B cell (primary cell): ENCODE results near the gene CDH13. TPM values are rescaled to one million over a fixed set of nuclear protein-coding genes. Genes with fewer than 3 reads are reported as not detected.

Source experiments
- ATAC-seq: fragments of 200-7000 bp; cut with Tn5 transposase; one replicate; pipeline ENCODE4 v1.10.0; 2021; ENCODE audit warnings: low read depth, mild to moderate bottlenecking, moderate number of reproducible peaks, moderate library complexity
- CTCF ChIA-PET: fragments of 350-600 bp; sonication (Branson Sonifier 250); formaldehyde crosslinking; loops from one replicate; lab custom pipeline; 2021; ENCODE audit warnings: antibody characterized with exemption, inconsistent platforms; lab: Charles Lee
- POLR2A ChIA-PET: fragments of 350-600 bp; sonication (Branson Sonifier 250); formaldehyde crosslinking; loops from one replicate; lab custom pipeline; 2021; ENCODE audit warnings: antibody characterized with exemption; lab: Charles Lee
- DNase-seq: peaks from one replicate; pipeline ENCODE4 v3.0.0; 2013
- H2AFZ ChIP-seq: 2 replicates; pipeline ENCODE4 v1.6.1; 2012; ENCODE audit warnings: mild to moderate bottlenecking, low read depth, low read length; ENCODE audit not compliant: insufficient read depth, poor library complexity, severe bottlenecking
- H3K27ac ChIP-seq, 2 donors: 1 replicate in 1 of 2; 2 replicates in 1 of 2; pipeline ENCODE4 v1.5.1; 2012 to 2013; ENCODE audit warnings: low read length in 2 of 2, mild to moderate bottlenecking in 2 of 2, moderate library complexity in 1 of 2
- H3K27me3 ChIP-seq, 4 experiments: fragments of 200-600 bp in 1 of 4; sonication (generic) in 1 of 4; replicated peaks in 1 of 4; 1 replicate in 2 of 4; 2 replicates in 2 of 4; pipeline versions ENCODE4 v1.6.1 to v1.7.0; 2013 to 2016; ENCODE audit warnings: low read length in 3 of 4, mild to moderate bottlenecking in 2 of 4, mixed read lengths in 1 of 4, moderate library complexity in 1 of 4; ENCODE audit not compliant: insufficient read depth in 4 of 4, control insufficient read depth in 3 of 4; ENCODE audit errors: control extremely low read depth in 1 of 4
- H3K36me3 ChIP-seq, 2 experiments: replicated peaks in 1 of 2; 1 replicate in 1 of 2; 2 replicates in 1 of 2; pipeline versions ENCODE4 v1.6.1 to v1.7.1; 2013; ENCODE audit warnings: low read length in 1 of 2; ENCODE audit not compliant: insufficient read depth in 2 of 2, control insufficient read depth in 1 of 2; ENCODE audit errors: control extremely low read depth in 1 of 2, extremely low read depth in 1 of 2
- H3K4me1 ChIP-seq, 2 donors: fragments of 200-600 bp in 1 of 2; sonication (generic) in 1 of 2; 1 replicate in 1 of 2; 2 replicates in 1 of 2; pipeline versions ENCODE4 v1.5.1 to v1.6.1; 2013 to 2017; ENCODE audit warnings: low read length in 2 of 2; ENCODE audit not compliant: control insufficient read depth in 2 of 2, insufficient read depth in 2 of 2
- H3K4me2 ChIP-seq: replicated peaks from 2 replicates; pipeline ENCODE3; 2012; ENCODE audit warnings: mild to moderate bottlenecking, low read depth, low read length; ENCODE audit not compliant: poor library complexity, severe bottlenecking
- H3K4me3 ChIP-seq, 5 experiments: fragments of 200-600 bp in 1 of 5; sonication (generic) in 1 of 5; 1 replicate in 3 of 5; 2 replicates in 2 of 5; pipeline versions ENCODE4 v1.5.1 to v1.7.0; 2011 to 2016; ENCODE audit warnings: low read length in 4 of 5, mild to moderate bottlenecking in 4 of 5, low read depth in 2 of 5, control low read depth in 1 of 5, moderate library complexity in 1 of 5; ENCODE audit not compliant: insufficient read depth in 1 of 5; ENCODE audit errors: control extremely low read depth in 1 of 5, extremely low read depth in 1 of 5
- H3K79me2 ChIP-seq: fragments of 200-600 bp; sonication (generic); one replicate; pipeline ENCODE4 v1.6.0; 2016; ENCODE audit warnings: low read length; ENCODE audit not compliant: control insufficient read depth, insufficient read depth
- H3K9ac ChIP-seq: fragments of 200-600 bp; sonication (generic); 2 replicates; pipeline ENCODE4 v1.6.1; 2017; ENCODE audit warnings: mild to moderate bottlenecking, low read length, moderate library complexity
- H3K9me3 ChIP-seq, 3 donors: one replicate each; pipeline versions ENCODE4 v1.6.1 to v1.7.1; 2013; ENCODE audit warnings: low read length in 2 of 3; ENCODE audit not compliant: control insufficient read depth in 2 of 3, insufficient read depth in 1 of 3; ENCODE audit errors: control extremely low read depth in 1 of 3
- H4K20me1 ChIP-seq: 2 replicates; pipeline ENCODE4 v1.6.0; 2012; ENCODE audit warnings: mild to moderate bottlenecking, low read length; ENCODE audit not compliant: insufficient read depth, control insufficient read depth, poor library complexity, severe bottlenecking
- H3K27ac Mint-ChIP-seq: one replicate; pipeline ENCODE4 v1.8.0; 2021; ENCODE audit warnings: mixed read lengths
- H3K27me3 Mint-ChIP-seq: one replicate; pipeline ENCODE4 v1.8.0; 2021; ENCODE audit warnings: mixed read lengths
- H3K4me1 Mint-ChIP-seq: one replicate; pipeline ENCODE4 v1.8.0; 2021; ENCODE audit warnings: mixed read lengths
- H3K4me3 Mint-ChIP-seq: one replicate; pipeline ENCODE4 v1.8.0; 2021; ENCODE audit warnings: mixed read lengths
- H3K9me3 Mint-ChIP-seq: one replicate; pipeline ENCODE4 v1.8.0; 2022; ENCODE audit warnings: mixed read lengths; ENCODE audit not compliant: insufficient read depth
- EZH2 ChIP-seq: IDR thresholded peaks from 2 replicates; pipeline ENCODE4 v1.6.1; 2012; ENCODE audit warnings: borderline replicate concordance, low read depth, mild to moderate bottlenecking, moderate library complexity, low read length; ENCODE audit not compliant: insufficient read depth, poor library complexity, severe bottlenecking
- WGBS: methylation state at CpG from one replicate; pipeline ENCODE4 v1.1.5; 2013; ENCODE audit warnings: missing lambda C conversion rate; ENCODE audit not compliant: insufficient coverage; 5-methylcytosine and 5-hydroxymethylcytosine counted together
- intact Hi-C: fragments of 100-400 bp; cut with micrococcal nuclease; formaldehyde crosslinking; loops from one replicate; pipeline ENCODE4 v1.10.0; 2022
- polyA plus RNA-seq: library from polyadenylated mRNA; depleted of rRNA; stranded (reverse); fragments of >200 nt; gene quantifications from 2 replicates; pipeline ENCODE4 v1.2.3, GENCODE V29; 2012
- total RNA-seq, 2 donors: library from RNA; stranded (reverse); fragments of 120-200 nt in 1 of 2; gene quantifications; 1 replicate in 1 of 2; 2 replicates in 1 of 2; pipeline versions ENCODE4 v1.2.3 to v1.2.4, GENCODE V29; 2013 to 2022
- TF ChIP-seq, protein P1 (sequence below): fragments of 200-600 bp; IDR thresholded peaks from one replicate; pipeline ENCODE4 v1.8.0; 2022; ENCODE audit warnings: antibody characterized with exemption, mild to moderate bottlenecking

Gene CDH13
- total and polyA plus RNA-seq, 2 donors (not counting 1 experiment from before 2014, with no cell fraction given), result not detected

DNA sequence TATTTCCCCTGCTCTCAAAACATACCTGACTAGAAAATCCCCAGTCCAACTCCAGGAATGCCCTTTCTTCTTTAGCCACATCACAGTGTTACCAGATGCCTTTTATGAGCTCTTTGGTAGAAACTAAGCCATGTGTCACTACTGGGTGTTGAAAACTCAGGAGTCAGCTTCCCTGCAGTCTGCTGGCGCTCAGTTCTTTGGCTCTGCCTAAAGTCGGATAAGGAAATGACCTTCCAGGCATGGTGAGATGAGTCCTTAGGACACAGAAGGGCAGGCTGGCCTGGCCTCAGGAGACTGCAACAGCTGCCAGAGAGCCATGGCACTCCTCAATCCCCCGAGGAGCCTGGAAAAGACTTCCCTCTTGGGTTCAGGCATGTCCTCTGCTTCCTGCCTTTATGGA lies 89.1 kb downstream of the CDH13 start:
- no peak overlapping the region for H3K9ac ChIP-seq
- 76% methylated on average over 3 of the region's 3 CpGs for WGBS
- no peak overlapping the region for H3K4me2 ChIP-seq
- no peak overlapping the region for H2AFZ ChIP-seq
- Mint-ChIP-seq H3K9me3 (no peaks in the 10 kb centered on the region), H3K27ac (no peak overlapping the region), H3K4me3 (no peak overlapping the region), H3K27me3 (peaks cover 5% of the 10 kb centered on the region), H3K4me1 (no peaks in the 10 kb centered on the region)
- H3K4me1 ChIP-seq, result no peaks in the 10 kb centered on the region
- H3K9me3 ChIP-seq, result no peaks in the 10 kb centered on the region
- H3K27ac ChIP-seq, result no peak overlapping the region
- intact Hi-C loops, result no loop called here
- CTCF ChIA-PET, result no interaction called here
- H3K79me2 ChIP-seq, result no peaks in the 10 kb centered on the region
- no peak overlapping the region for H3K4me3 ChIP-seq
- POLR2A ChIA-PET, result no interaction called here
- no peaks in the 10 kb centered on the region for H3K36me3 ChIP-seq
- no peak for ATAC-seq
- H3K27me3 ChIP-seq, result no peaks in the 10 kb centered on the region
- DNase-seq, result no peak
- TF ChIP-seq, protein P1, sequence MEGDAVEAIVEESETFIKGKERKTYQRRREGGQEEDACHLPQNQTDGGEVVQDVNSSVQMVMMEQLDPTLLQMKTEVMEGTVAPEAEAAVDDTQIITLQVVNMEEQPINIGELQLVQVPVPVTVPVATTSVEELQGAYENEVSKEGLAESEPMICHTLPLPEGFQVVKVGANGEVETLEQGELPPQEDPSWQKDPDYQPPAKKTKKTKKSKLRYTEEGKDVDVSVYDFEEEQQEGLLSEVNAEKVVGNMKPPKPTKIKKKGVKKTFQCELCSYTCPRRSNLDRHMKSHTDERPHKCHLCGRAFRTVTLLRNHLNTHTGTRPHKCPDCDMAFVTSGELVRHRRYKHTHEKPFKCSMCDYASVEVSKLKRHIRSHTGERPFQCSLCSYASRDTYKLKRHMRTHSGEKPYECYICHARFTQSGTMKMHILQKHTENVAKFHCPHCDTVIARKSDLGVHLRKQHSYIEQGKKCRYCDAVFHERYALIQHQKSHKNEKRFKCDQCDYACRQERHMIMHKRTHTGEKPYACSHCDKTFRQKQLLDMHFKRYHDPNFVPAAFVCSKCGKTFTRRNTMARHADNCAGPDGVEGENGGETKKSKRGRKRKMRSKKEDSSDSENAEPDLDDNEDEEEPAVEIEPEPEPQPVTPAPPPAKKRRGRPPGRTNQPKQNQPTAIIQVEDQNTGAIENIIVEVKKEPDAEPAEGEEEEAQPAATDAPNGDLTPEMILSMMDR, result no peak
- TF ChIP-seq EZH2, result no peak
- no peaks in the 10 kb centered on the region for H4K20me1 ChIP-seq

DNA sequence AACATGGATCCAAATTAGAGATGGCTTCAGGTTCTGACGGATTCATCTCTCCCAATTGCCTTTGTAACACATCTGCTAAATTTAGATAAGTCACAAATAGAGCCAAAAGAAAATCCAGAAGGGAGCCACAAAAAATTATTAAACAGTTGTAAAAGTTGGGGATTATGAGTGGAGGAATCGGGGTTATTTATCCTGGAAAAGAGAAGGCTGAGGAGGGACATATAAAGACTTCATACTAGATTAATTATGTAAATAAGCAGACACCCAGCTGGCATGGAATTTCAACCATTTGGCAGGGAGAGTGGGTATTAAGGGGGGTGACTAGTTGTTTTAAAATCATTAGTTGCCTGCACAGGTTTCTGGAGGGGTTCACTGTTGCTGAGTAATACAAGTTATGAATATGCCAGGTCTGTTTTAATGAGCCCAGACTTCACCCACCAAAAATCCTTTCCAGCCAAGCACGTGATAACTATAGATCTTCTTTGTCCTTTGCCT lies 89.6 kb downstream of the CDH13 start:
- Histone ChIP-seq H3K4me2 (no peak overlapping the region), H3K9ac (no peak overlapping the region), H3K4me3 (no peak overlapping the region), H2AFZ (no peak overlapping the region), H3K27me3 (no peaks in the 10 kb centered on the region), H3K9me3 (no peaks in the 10 kb centered on the region), H3K36me3 (no peaks in the 10 kb centered on the region), H3K4me1 (no peaks in the 10 kb centered on the region), H3K27ac (no peak overlapping the region), H3K79me2 (no peaks in the 10 kb centered on the region), H4K20me1 (no peaks in the 10 kb centered on the region)
- Mint-ChIP-seq H3K9me3 (no peaks in the 10 kb centered on the region), H3K27ac (no peak overlapping the region), H3K4me1 (no peaks in the 10 kb centered on the region), H3K27me3 (peaks cover 5% of the 10 kb centered on the region), H3K4me3 (no peak overlapping the region)
- TF ChIP-seq EZH2, result no peak
- TF ChIP-seq, protein P1, result no peak
- ATAC-seq (no peak), DNase-seq (no peak)
- ChIA-PET CTCF (no interaction called here), POLR2A (no interaction called here)
- WGBS, result no CpG with 5 or more reads among the region's 3 CpGs
- intact Hi-C loops, result no loop called here
